Calu3 (cell line): ENCODE results near the gene FGF14. TPM values are rescaled to one million over a fixed set of nuclear protein-coding genes. Genes with fewer than 3 reads are reported as not detected.

Source experiments
- BruUV-seq: library from RNA; stranded (reverse); fragments of 400-500 nt; replicated peaks from 2 replicates; lab custom pipeline; 2021; lab: Mats Ljungman, UMichigan
- CTCF ChIA-PET: fragments of 300-600 bp; sonication (Branson Sonifier 250); formaldehyde crosslinking; loops from one replicate; lab custom pipeline; 2022; ENCODE audit warnings: antibody characterized with exemption; lab: Charles Lee
- DNase-seq: peaks from one replicate; pipeline ENCODE4 v3.0.0; 2022
- H3K27ac Mint-ChIP-seq: one replicate; pipeline ENCODE4 v1.8.0; 2022; ENCODE audit warnings: mixed read lengths; ENCODE audit not compliant: unreplicated experiment
- H3K27me3 Mint-ChIP-seq: one replicate; pipeline ENCODE4 v1.8.0; 2022; ENCODE audit warnings: mixed read lengths; ENCODE audit not compliant: unreplicated experiment
- H3K36me3 Mint-ChIP-seq: one replicate; pipeline ENCODE4 v1.8.0; 2022; ENCODE audit warnings: mild to moderate bottlenecking, moderate library complexity, mixed read lengths; ENCODE audit not compliant: insufficient read depth, unreplicated experiment
- H3K4me1 Mint-ChIP-seq: one replicate; pipeline ENCODE4 v1.8.0; 2022; ENCODE audit warnings: mild to moderate bottlenecking, low read depth, mixed read lengths; ENCODE audit not compliant: unreplicated experiment
- H3K4me3 Mint-ChIP-seq: one replicate; pipeline ENCODE4 v1.8.0; 2022; ENCODE audit warnings: mild to moderate bottlenecking, low read depth, moderate library complexity, mixed read lengths; ENCODE audit not compliant: unreplicated experiment
- H3K9me3 Mint-ChIP-seq: one replicate; pipeline ENCODE4 v1.8.0; 2022; ENCODE audit warnings: low read depth, mixed read lengths; ENCODE audit not compliant: unreplicated experiment
- CTCF ChIP-seq: fragments of 200-600 bp; IDR thresholded peaks from one replicate; pipeline ENCODE4 v1.8.0; 2022; ENCODE audit warnings: antibody characterized with exemption; ENCODE audit not compliant: unreplicated experiment
- intact Hi-C: fragments of 100-400 bp; cut with micrococcal nuclease; formaldehyde crosslinking; loops from one replicate; pipeline ENCODE4 v1.10.0; 2022; ENCODE audit not compliant: unreplicated experiment
- total RNA-seq: library from RNA; stranded (reverse); gene quantifications from 2 replicates; pipeline ENCODE4 v1.2.3, GENCODE V29; 2022

FGF14 gene
- total RNA-seq, 1 experiment from 2014 or later = 0.21 TPM

GRCh38 chr13:101752432-101752831 lies 649.4 kb downstream of the FGF14 start:
- no TSS peak for BruUV-seq
- intact Hi-C loops = no loop called here
- Mint-ChIP-seq H3K4me3 (no peak overlapping the region), H3K9me3 (no peaks in the 10 kb centered on the region), H3K27ac (no peak overlapping the region), H3K4me1 (peaks cover 4% of the 10 kb centered on the region), H3K36me3 (no peaks in the 10 kb centered on the region), H3K27me3 (no peaks in the 10 kb centered on the region)
- CTCF ChIA-PET = no interaction called here
- no peak for TF ChIP-seq CTCF
- DNase-seq = no peak

GRCh38 chr13:101751488-101751887 lies 650.4 kb downstream of the FGF14 start:
- H3K36me3 Mint-ChIP-seq = no peaks in the 10 kb centered on the region
- no peaks in the 10 kb centered on the region for H3K27me3 Mint-ChIP-seq
- no peak overlapping the region for H3K27ac Mint-ChIP-seq
- H3K4me1 Mint-ChIP-seq = peaks cover 7% of the 10 kb centered on the region
- DNase-seq = peak; percentile 3
- BruUV-seq = no TSS peak
- H3K9me3 Mint-ChIP-seq = no peaks in the 10 kb centered on the region
- no peak for TF ChIP-seq CTCF
- CTCF ChIA-PET = no interaction called here
- no peak overlapping the region for H3K4me3 Mint-ChIP-seq
- intact Hi-C loops = no loop called here

- no peak overlapping the region for H3K27ac Mint-ChIP-seq
- H3K36me3 Mint-ChIP-seq = no peaks in the 10 kb centered on the region
These were observed 652.3 kb downstream of the FGF14 start for GRCh38 chr13:101749584-101749983.

GRCh38 chr13:101747039-101747438 lies 654.8 kb downstream of the FGF14 start:
- Mint-ChIP-seq H3K36me3 (no peaks in the 10 kb centered on the region), H3K9me3 (no peaks in the 10 kb centered on the region), H3K4me1 (peaks cover 16% of the 10 kb centered on the region), H3K27me3 (no peaks in the 10 kb centered on the region), H3K27ac (no peak overlapping the region), H3K4me3 (no peak overlapping the region)
- no TSS peak for BruUV-seq
- CTCF ChIA-PET = no interaction called here
- intact Hi-C loops = no loop called here
- TF ChIP-seq CTCF = no peak
- DNase-seq = no peak

More at GRCh38 chr13:101749584-101749983, 652.3 kb downstream of the FGF14 start:
- TF ChIP-seq CTCF = no peak
- CTCF ChIA-PET = no interaction called here
- Mint-ChIP-seq H3K4me1 (peaks cover 16% of the 10 kb centered on the region), H3K27me3 (no peaks in the 10 kb centered on the region), H3K4me3 (no peak overlapping the region), H3K9me3 (no peaks in the 10 kb centered on the region)
- BruUV-seq = no TSS peak
- DNase-seq = no peak
- intact Hi-C loops = no loop called here
